ENCODE results near the gene PEX7.

- no peak for TF ChIP-seq CTCF (IDR thresholded peaks at IDR 0.05; ENCODE audit: low read length)
- TF ChIP-seq EZH2phosphoT487 (IDR thresholded peaks at IDR 0.05; ENCODE audit: low read length): no peak
These were observed 3.8 kb downstream of the PEX7 start for GRCh38 chr6:136826216-136826615.
